Kidney glomerular epithelial cell (primary cell): ENCODE measurements around the gene NKX2-3.

Experiments
- DNase-seq: peaks from one replicate; lab custom pipeline; 2025; lab: John Stamatoyannopoulos, UW

Gene NKX2-3

DNA sequence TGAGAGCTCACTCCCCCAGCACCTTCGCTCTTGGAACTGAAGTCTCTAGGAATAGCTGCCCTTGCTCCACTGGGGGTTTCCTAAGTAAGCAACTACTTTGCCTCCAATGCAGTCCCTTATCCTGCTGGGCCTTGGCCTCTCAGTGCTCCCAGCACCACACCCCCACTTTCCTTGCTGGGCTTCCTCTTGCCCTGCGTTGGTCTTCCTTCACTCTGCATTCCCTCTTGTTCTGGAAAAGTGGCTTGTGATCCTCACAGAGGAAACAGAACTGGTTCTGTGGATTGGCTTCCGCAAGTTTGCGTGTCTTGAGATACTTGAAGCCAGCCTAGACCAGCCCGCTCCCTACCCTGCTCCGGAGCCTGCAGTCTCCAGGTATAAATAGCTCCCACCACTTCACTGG, 6.4 kb downstream of the NKX2-3 start:
- no peak for DNase-seq

DNA sequence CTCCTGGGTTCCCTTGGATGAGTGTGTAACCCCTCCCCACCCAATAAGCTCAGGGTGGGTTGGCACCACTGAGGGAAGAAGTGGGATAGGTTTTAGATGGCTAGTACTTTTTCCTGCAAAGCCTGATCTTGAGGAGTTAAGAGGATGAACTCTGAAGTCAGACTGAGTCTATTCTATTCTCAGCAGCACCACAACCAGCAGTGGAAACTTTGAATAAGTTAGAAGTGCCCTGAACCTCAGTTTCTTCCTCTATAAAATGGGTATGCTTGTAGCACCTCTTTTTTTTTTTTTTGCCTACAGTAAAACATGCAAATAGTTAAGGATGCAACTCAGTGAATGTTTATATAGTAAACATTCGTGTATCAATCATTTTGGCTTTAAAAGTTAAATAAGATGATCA, 7.1 kb downstream of the NKX2-3 start:
- DNase-seq, result no peak

DNA sequence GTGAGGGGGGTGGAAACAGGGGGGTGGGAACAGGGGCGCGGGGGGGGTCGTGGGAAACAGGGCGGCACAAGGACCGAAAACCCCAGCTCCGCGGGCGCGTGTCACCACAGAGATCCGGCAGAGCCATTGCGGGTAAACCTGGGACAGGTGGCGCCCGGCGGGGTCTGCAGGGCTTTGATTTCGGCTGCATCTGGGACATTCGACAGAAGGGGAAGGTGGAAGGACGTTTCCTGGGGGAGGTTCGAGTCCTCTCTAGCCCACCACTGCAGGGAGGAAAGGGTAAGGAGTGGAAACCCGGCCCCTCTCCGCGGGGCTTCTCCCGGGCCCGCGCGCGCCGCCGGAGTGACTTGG, 7.5 kb downstream of the NKX2-3 start:
- DNase-seq, result no peak

DNA sequence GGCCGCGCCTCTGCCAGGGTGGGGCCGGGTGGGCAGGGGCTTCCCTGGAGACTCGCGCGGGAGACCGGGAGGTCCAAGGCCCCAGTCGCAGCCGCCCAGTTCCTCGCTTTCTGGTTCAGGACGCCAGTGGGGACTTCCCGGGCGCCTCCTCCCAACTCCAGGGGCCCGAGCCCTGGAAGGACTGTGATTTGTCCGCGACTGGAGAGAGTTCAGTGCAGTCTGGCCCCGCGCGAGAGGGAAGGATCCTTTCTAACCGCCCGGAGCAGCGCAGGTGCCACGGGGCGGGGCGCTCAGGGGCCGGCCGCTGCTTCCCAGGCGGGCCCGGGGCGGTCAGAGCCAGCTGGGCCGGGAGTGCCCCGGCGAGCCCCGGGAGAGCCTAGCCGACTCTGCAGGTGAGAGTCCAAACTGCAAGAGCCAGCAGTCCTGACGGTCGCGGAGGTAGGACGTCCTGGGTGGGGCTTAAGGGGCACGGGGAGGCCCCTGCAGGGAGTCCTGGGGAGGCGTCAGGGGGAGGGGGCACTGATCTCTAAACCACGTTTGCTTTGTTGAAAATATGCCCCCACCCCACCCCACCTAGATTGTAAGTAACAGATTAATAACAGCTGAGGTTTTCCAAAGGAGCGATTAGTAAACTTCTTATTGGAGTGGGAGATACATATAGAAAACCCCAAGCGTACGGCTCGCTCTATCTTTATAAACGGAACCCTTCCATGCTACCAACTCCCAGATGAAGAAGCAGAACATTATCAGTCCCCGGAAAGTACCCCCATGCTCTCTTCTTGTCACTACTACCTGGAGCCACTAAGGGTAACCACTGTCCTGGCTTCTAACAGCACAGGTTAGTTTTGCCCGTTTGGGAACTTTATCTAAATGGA, 8.2 kb downstream of the NKX2-3 start:
- DNase-seq, result no peak

DNA sequence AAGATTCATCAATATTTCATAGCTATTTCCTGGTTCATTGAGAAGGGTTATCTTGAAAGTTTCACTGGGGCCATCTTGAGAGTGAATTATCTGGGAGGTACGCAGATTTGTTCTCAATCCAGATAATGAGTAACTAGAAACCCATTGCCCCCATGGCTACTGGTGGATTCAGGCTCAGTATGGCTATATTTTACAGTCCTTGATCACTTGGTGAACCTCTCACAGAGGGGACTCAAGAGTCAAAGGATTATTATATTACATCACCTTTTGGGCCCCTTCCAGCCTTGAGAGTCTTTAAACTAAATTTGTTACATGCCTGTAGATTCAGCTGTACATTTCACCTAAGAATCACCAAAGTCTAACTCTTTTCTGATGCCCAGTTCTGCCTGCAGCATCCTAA, 11.6 kb downstream of the NKX2-3 start:
- DNase-seq, result no peak

DNA sequence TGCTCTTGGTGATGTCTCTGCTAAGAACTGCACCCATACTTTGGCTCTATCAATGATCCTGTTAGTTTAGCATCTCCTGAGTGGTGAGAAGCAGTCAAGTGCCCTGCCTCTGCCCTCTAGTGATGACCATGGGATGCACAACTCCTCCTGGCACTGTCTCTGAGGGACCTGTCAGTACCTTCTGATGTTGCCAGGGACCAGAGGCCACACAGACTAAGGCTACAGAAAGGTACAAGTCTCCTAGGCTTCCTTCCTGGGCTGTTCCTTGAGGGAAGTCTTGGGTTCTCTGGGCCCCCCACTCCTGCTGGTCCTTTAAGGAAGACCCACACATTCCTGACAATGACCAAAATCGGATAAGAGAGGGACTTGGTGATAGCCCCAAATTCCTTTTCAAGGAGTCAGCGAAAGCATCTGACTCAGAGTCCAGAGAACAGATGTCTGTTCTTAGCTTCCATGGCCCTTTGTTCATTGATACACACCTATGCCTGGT, 15.3 kb downstream of the NKX2-3 start:
- DNase-seq, result peak; percentile 47

DNA sequence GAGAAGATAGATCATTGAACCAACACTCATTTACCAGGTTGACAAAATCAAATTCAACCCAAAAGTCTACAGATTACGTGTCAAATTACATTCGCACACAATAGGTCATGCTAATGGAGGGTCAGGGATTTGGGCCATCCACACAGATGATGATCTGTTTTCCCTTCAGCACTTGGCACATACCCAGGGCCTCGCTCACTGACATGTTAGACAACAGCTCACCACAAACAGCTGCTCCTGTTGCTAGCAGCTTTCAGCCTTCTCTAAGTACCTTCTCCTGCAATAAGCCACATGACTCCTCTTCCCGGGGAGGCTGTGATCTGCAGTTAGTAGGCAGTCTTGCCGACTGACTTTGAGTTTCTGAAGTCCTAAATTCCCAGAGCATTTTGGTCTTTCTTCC, 18.4 kb downstream of the NKX2-3 start:
- DNase-seq, result no peak

DNA sequence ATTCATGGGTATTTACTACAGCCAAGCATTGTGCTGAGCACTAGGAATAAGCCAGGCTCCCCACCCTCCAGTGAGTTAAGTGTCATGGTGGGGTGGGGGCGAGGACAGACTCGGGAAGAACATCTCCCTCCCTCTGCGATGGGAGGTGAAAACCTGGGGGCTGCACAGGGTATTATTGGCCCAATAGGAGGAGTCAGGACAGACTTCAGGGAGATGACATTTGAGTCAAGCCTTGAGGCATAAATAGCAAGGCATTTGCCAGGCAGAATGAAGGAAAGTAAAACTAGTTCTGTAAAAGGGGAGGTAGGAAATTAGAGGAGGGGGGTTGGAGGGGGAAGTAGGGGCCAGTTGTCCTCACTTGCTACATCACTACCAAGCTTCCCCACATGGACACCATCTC, 18.9 kb downstream of the NKX2-3 start:
- no peak for DNase-seq

DNA sequence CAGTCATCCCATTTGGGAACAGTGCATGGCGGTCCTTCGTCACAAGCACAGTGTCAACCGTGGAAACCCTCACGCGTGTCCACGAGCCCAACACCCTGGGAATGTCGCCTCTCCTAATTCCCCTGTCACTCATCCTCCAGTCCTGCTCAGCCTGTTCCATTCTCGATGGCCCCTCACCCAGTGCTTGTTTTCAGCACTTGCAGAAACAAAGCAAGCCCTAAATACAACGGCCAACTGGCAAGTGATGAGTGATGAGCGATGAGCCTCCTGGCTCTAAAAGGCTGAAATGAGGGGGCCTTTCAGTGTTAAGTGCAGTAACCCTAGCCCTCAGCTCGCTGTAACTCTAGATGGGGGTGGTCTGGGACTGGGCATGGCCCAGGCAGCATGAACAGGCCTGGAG, 22.6 kb downstream of the NKX2-3 start:
- DNase-seq, result no peak

DNA sequence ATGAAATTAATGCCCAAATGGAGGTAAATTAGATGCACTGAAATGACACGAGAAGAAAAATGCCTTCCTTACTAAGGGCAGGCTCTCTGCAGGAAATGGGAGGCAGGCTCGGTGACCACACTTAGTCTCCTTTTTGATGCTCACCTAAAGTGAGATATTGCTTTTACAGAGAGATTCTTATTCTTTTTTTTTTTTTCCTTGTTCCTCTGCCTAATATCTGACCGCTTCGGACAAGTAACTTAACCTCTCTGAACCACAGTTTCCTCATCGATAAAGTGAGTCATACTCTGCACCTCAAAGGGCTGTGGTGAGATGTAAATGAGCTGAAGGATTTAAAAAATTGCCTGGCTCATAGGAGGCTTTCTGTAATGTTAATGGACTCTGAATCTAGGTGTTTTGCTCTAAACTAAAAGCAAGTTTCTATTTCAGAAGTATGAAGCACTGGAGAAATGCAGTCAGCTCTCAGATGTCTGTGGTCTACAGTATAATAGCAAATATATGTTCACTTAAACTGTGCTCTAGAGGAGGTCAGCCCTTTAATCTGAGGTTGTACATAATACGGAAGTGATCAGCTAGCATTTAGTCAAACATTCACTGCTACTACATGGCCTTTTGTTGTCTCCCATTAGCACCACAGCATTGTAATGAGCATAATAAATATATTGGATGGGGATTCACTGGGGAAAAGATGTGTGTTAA, 23.2 kb downstream of the NKX2-3 start:
- DNase-seq, result no peak

DNA sequence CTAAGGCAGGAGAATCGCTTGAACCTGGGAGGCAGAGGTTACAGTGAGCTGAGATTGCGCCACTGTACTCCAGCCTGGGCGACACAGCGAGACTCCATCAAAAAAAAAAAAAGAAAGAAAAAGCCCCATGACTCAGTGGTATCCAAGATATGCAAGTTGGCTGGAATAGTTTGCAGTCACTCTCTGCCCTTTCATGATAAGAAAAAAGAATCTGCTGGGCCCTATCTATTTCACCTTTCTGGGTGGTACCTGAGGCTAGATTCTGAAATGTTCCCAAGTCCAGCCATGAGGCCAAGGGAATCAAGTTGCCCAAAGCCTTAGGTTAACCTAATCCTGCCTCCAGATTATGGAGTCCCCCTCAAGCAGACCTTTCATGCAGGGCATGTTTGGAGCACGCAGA, 24.3 kb downstream of the NKX2-3 start:
- DNase-seq, result no peak

DNA sequence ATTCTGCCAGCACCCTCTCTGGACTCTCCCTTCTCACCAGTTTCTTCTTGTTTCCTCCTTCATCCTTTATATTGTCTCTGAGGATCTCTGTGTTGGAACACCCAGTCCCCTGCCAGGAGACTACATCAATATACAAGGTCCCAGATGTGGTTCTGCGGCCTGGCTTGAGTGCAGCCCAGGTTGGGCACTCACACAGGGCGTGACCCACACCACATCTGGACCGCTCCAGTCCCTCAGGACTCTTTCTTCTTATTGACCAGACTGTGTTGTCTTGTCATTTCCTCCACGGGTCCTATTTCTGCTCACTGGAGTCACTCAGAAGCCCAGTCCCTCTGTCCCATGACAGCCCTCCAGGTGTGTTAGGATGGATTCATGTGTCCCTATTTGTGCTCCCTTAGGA, 26.0 kb downstream of the NKX2-3 start:
- DNase-seq, result no peak

DNA sequence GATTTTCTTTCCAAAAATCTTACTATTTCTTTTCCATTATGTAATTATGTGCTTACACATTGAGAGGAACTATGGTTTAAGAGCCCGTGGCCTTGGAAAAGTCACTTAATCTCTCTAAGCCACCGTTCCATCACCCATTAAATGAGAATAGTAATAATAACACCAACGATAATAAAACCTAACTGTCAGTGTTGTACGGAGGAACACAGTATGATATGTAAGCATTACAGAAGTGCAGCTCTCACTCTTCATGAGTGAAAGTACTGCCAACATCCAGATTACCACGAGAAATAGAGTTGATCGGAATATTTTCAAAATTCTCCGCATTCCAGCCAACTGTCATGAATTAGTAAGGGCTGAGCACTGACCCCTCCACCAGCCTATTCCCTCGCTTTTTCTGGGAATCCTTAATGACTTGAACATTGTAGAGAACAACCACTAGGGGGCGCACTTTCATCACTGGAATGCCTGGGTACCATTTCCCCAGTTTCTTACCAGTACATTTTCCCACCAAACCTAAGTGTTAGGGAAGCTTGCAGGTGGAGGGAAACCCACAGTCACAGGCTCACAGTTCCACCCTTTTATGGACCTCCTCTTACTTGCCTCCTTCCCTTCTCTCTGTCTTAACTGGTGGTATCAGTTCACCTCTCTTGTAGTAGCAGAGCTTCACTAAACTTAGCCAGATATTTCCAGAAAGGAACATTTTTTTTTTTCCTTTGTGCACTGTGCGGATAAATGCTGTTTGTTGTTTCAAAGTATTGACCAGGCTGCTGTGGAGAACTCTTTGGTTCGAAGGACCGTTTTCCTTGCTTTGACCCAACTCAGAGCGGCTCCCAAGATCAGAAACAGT, 27.8 kb downstream of the NKX2-3 start:
- DNase-seq, result peak; percentile 36

DNA sequence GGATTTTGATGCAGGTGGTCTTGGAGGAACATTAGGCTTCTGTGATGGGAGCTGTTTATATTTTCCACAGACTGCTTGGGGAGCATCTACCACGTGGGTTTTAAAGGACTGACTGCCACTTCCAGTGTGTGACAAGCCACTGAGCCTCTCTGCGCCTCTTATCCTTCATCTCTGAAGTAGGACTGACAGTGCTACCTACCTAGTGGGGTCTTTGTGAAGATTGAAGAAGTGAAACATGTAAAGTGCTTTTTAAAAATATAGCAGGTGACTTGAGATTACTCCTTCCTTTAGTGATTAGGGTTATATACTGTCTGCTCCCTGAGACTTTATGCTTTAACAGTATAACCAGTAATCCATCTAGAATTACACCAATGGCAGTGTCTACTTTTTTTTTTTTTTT, 29.9 kb downstream of the NKX2-3 start:
- DNase-seq, result no peak

DNA sequence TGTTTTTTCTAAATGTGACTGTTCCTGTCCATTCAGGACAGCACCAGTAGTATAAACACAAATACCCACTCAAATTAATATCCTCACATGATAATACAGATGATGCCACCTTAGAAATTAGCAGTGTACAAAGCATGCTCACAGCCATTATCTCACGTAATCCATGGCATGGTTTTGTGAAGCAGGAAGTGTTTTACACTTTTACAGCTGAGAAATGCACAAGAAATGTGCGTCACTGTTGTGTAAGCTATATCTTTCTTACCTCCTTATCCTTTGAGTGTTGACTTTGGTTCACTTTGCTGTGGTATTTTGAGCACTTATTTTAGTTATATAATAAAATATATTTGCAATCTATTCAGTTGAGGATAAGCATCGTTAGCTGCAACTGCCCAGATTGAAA, 31.6 kb downstream of the NKX2-3 start:
- no peak for DNase-seq

DNA sequence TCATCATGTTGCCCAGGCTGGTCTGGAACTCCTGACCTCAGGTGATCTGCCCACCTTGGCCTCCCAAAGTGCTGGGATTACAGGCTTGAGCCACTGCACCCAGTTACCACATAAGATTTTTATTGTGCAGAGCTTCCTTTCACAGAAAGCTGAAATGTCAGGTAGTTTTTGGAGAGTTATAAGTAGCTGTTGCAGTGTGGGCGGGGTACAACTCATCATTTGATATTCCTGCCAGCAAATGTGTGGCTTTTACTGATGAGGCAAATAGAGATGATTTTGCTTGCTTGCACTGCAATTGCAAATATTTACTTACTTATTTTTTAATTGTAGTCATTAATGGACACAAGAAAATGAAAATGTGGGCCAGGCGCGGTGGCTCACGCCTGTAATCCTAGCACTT, 32.4 kb downstream of the NKX2-3 start:
- no peak for DNase-seq

DNA sequence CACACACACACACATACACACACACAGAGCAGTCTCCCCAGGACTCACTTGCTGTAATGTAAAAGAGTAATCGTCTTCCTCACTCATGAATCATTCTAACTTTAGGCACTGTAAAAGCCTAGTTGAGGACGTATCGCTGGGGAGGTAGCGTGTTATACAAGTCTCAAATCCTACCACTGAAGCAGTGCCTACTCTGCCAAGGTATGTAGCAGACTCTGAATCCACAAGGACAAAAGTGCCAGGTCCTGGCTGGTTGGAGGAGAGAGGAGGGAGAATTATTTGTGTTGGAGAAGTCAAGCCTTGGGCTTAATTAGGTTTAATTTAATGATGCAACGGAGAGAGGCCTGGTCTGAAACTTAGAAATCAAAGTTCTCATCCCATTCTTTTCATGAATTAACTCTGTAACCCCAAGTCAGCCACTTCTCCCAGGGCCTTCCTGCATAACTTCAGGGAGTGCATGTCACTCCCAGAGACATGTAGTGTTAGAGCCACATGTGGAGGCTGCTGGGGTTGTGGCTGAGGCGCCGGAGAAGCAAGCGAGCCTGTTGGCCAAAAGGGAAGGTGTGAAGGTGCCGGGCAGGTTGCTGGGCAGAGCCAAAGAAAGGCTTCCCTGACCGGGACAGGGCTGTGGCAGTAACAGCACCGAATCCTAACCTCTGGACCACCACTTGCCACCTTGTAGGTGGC, 36.7 kb downstream of the NKX2-3 start:
- DNase-seq, result no peak

DNA sequence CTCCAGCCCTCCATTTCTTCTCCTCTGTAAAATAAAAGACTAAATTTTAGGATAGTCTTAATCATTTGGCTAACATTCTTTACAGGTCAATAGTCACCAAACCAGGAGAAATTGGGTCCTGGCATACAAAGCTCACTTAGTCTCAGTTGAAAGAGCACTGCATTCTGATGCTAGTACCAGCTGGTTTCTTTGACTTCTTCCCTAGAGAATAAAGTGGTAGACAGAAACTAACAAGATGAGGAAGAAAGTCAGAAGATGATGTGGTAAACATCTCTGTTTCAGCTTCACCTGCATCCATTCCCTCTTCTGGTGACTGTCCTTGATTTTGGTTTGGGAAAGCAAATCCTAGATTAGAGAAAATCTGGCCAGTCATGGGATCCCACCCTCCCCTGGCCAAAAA, 37.2 kb downstream of the NKX2-3 start:
- no peak for DNase-seq

DNA sequence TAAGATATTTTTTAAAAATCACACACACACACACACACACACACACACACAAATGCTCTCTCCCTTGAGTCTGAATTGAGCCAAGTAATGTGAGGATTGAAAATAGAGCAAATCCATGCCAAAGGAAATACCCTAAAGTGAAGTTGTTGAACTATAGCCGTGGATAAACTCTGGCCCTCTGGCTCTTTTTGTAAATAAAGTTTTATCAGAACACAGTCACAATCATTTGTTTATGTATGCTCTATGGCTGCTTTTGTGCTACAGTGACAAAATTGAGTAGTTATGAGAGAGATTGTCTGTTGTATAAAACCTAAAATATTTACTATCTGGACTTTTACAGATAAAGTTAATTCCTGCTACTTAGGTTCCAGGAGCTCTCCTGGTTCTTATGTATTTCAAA, 39.1 kb downstream of the NKX2-3 start:
- DNase-seq, result no peak

DNA sequence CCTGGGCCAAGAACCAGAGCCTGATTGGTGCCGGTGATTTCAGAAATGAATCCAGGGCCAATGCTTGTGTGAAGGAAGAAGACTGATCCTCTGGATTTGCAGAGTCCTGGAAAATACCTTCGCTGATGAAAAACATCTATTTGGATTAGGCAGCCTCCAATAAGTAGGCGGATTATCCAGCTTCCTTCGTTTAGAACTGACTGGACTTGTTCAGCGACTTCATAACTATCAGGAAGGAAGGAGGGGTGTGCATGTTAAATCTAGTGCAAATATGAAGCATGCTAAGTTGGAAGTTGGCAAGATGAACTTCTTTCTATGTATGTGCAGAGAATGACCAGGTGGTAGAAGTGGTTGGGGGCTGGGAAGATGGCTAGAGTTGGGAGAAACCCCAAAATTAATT, 41.0 kb downstream of the NKX2-3 start:
- no peak for DNase-seq

DNA sequence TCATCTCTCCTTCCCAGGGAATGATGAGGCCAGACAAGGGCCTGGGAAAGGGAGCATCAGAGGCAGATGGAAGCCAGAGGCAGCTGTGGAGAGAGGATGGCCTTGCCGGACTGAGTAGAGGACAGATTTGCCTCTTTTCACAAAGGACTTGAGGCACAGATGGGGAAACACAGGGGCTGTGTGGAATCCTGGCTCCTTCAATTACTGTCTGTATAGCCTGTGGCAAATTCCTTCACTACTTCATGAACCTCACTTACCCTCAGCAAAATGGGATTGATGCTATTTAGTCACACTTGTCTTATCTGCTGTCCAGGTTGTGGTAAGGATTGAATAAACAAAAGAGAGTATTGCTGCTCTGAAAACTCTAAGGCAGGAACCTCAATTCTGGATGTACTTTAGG, 47.2 kb downstream of the NKX2-3 start:
- DNase-seq, result no peak

DNA sequence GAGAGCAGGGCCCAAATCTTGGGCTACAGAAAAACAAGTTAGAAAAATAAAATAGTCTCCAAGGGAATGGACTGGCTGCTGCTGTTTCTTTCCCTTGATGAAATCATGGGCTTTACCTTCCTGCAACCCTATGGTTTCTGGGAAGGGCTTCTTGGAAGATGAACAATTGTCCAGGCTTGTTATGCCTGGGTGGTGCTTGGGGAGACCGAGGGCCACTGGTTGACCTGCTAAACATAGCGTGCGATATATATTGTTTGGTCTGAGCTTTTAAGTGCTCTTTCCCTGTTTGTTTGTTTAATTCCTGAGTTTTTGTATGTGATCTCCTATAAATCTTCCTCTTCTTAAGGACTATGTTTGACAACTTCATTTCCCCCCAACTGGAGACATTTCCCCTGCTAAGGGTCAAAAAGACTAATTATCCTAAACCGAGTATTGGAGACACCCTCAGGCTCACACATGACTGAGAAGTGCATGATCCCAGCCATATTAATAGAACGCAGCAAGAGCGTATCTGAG, 49.6 kb downstream of the NKX2-3 start:
- DNase-seq, result no peak
